ENCODE data around the gene PERM1.

PERM1 gene

GRCh38 chr1:932776-933602 lies 48.9 kb downstream of the PERM1 start:
- no peak for DNase-seq (ENCODE audit: low spot score)

DNA sequence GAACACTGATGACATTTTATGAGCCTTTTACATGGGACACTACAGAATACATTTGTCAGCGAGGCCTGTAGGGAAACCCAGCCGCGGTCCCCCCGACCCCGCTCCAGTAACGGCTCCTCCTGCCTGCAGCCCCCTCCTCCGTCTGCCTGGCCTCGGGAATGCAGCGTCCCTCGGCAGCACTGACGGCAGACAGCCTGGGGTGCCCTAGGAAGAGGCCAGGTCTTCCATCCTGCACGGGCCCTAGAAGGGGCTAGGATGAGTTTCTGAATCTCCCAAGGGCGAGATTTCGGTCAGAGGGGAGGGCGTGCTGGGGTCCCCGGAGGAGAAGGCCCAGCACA lies 49.8 kb downstream of the PERM1 start:
- DNase-seq (ENCODE audit: low spot score), result no peak

DNA sequence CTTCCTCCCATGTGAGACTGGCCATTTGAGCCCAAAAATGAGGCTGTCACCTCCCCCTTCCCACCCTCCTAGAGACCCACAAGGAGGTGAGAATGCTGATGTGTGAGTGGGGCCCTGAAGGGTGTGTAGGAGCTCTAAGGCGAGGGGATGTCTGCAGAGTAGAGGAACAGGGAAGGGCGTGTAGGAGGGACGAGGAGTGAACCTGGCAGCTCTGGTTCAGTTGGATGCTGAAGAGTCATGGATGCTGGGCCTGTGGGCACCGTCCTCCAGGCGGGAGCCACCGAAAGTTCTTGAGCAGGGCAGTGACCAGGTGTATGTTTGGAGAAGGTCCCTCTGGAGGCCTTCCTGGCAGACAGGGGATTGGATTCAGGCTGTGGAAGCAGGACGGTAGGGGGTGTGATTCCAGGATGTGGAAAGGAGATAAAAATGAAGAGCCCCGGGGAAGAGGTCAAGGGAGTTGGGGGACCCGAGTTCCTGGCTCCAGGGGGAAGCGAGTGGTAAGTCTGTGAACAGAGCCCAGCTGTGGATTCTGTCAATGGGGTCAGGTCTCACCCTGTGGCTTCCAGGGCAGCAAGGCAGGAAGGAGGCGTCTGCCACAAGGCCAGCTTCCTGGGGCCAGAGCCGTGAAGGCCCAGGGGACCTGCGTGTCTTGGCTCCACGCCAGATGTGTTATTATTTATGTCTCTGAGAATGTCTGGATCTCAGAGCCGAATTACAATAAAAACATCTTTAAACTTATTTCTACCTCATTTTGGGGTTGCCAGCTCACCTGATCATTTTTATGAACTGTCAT lies 50.3 kb downstream of the PERM1 start:
- DNase-seq (ENCODE audit: low spot score), result no peak

DNA sequence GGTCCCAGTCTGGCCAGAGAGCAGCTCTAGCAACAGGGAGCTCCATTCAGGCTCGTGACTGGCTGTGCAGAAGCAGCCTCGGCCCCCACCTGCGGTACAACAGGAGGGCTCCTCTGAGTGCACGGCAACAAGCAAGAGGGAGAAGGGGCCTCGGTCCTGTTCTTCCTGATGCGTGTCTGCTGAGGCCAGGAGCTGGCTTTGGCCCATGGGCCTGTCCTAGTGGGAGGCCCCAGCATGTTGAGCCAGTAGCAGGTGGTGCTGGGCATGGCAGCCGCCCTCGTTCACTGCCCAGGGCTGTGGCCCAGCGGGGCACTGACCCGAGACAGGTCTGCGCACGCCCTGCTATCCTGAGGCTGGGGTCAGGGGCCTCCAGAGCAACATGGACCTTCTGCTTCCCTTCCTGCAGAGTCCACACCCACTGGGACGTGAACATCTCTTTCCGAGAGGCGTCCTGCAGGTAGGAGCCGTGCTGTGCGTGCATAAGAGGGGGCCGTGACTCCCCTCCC lies 51.2 kb downstream of the PERM1 start:
- DNase-seq (ENCODE audit: low spot score), result no peak

- DNase-seq (ENCODE audit: low spot score), result no peak
These were observed 51.9 kb downstream of the PERM1 start for GRCh38 chr1:929712-930632.

GRCh38 chr1:928825-929661 lies 52.9 kb downstream of the PERM1 start:
- no peak for DNase-seq (ENCODE audit: low spot score)

- no peak for DNase-seq (ENCODE audit: low spot score)
These were observed 54.1 kb downstream of the PERM1 start for GRCh38 chr1:927748-928147.

- DNase-seq (ENCODE audit: low spot score), result no peak
These were observed 54.7 kb downstream of the PERM1 start for GRCh38 chr1:927234-927633.

DNA sequence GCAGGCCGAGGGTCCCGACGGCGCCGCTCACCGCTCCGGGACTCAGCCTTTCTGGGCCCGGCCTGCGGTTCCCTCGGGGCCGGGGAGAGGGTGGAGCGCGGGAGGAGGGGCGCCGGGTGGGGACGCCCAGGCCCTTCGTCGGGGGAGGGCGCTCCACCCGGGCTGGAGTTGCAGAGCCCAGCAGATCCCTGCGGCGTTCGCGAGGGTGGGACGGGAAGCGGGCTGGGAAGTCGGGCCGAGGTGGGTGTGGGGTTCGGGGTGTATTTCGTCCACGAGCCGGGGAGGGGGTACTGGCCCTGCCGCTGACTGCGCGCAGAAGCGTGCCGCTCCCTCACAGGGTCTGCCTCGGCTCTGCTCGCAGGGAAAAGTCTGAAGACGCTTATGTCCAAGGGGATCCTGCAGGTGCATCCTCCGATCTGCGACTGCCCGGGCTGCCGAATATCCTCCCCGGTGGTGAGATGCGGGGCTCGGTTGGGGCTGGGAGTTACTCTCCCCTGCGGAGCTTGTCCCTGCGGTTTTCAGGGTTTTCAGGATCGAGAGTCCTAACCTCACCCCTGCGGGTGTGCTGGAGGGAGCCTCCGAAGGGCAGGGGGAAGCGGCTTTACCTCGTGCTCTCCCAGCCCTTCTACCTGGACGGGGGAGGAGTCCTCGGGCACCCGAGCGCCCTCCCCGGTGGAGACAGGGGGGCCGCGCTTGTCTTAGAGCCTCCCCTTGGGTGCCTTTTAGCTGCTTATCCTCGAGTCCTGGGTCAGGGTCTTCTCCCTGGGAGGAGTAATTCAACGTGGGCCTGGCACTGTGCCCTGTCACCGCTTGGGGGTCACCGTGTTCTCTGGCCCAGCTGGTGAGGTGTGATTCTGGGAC lies 56.1 kb downstream of the PERM1 start:
- no peak for DNase-seq (ENCODE audit: low spot score)

Data from SW480 (cell line).